Measurements from ENCODE around the gene HIPK1.

DNA sequence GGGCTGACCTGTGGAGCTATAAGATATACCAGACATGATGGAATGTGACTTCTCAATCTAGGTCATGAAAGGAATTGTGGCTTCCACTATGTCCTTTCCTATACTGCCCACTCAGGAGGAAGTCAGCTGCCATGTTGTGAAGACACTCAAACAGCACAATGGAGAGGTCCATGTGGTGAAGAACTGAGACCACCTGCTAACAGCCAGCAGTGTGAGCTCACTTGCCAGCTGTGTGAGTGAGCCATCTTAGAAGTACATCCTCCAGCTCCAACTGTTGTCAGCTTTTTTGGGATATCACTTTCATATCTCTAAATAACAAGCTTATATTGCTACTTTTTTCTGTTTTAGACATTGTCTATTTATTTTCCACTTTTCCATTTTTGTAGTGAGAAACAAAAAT, 79.9 kb downstream of the HIPK1 start:
- TF ChIP-seq, protein P1, sequence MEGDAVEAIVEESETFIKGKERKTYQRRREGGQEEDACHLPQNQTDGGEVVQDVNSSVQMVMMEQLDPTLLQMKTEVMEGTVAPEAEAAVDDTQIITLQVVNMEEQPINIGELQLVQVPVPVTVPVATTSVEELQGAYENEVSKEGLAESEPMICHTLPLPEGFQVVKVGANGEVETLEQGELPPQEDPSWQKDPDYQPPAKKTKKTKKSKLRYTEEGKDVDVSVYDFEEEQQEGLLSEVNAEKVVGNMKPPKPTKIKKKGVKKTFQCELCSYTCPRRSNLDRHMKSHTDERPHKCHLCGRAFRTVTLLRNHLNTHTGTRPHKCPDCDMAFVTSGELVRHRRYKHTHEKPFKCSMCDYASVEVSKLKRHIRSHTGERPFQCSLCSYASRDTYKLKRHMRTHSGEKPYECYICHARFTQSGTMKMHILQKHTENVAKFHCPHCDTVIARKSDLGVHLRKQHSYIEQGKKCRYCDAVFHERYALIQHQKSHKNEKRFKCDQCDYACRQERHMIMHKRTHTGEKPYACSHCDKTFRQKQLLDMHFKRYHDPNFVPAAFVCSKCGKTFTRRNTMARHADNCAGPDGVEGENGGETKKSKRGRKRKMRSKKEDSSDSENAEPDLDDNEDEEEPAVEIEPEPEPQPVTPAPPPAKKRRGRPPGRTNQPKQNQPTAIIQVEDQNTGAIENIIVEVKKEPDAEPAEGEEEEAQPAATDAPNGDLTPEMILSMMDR (conservative IDR thresholded peaks at IDR 0.05; ENCODE audit: low read length), result no peak
- no peak for TF ChIP-seq EZH2phosphoT487 (IDR thresholded peaks at IDR 0.05; ENCODE audit: borderline replicate concordance, low read depth, low read length)

Data from OCI-LY7 (cell line).